DMS153 (cell line): ENCODE results near the gene MBOAT1.

Experiments
- DNase-seq: peaks from one replicate; lab custom pipeline; 2025; lab: John Stamatoyannopoulos, UW

The MBOAT1 gene

GRCh38 chr6:20099156-20099555 lies 113.1 kb downstream of the MBOAT1 start:
- DNase-seq = no peak

DNA sequence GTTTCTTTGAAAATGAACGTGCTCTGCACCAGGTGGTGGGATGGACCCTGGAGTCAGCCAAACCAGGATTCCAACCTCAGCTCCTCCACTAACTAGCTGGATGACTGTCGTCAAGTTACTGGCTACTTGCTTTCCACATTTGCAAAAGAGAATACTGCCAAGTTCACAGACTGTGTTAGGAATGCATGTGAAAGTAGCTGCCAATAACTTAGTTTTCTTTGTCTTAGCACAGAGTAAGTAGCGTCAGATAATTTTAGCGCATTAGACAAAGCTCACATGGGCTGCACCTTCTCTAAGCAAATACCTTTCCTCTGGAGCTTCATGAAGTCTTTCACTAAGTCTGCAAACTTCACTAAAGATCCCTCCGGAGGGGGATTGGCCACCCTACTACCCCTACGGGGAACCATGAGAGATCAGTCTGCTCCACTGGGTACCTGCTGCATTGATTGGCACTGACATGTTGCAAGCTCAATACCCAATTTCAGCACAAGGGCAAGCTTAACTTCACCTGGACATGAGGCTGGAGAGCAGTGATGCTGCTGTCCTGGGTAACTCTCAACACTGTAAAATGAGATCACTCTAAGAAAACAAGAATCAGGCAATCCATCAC lies 113.9 kb downstream of the MBOAT1 start:
- DNase-seq = no peak

DNA sequence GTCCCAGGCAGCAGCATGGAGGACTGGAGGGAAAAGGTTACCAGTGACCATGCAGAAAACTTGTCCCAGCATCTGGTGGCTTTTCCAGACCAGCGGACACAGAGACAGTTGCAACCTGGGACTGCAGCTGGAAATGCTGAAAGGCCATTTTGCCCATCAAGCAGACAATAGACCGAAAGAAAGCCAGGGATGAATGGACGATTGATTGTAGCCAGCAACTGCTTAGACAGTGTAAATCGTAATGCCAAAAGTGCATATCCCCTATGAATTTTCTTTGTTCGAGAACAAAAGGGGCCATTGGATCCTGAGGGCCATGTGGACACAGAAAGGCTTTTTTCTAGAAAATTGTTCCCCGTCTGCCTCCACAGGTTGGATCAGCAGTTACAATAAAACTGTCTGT lies 115.7 kb downstream of the MBOAT1 start:
- DNase-seq = no peak

- no peak for DNase-seq
Observed at GRCh38 chr6:20095436-20095835, 116.8 kb downstream of the MBOAT1 start.

DNA sequence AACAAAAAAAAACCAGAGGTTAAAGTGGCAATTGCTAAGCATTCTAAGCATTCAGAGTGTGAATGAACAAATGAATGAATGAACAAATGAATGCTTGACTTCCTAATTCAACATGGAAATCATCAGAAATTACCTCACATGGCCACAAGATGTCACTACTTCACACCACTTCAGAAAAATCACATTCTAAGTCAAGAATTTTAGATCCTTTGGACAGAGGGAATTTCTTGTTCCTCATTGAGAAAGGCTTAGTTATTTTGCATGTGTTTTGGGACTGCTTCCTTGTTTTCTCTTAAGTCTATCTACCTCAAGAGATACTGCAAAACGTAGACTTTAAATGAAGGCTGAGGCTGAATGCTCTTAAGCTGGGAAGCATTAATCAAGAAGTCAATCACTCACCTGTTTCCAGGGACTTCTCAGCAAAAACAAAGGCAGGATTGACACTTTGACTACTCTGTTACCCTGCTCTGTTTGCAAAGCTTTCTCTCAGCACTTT lies 120.2 kb downstream of the MBOAT1 start:
- peak; percentile 16 for DNase-seq

GRCh38 chr6:20086992-20087391 lies 125.3 kb downstream of the MBOAT1 start:
- DNase-seq = no peak

GRCh38 chr6:20085817-20086216 lies 126.5 kb downstream of the MBOAT1 start:
- DNase-seq = no peak

DNA sequence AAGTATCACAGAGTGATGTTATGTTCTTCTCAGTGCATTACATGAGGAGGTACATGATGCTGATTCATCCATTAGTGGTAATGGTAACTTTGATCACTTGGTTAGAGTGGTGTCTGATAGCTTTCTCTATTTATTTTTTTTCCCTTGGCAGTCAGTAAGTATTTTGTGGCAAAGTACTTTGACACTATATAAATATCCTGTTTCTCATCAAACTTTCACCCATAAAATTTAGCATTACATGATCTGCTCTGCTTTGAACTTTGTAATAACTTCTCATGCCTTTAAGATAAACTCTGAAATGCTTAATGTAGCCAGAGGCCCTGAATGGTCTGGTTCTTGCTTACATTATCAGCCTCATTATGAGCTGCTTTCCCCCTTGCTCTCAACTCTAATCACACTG lies 127.9 kb downstream of the MBOAT1 start:
- DNase-seq = no peak

DNA sequence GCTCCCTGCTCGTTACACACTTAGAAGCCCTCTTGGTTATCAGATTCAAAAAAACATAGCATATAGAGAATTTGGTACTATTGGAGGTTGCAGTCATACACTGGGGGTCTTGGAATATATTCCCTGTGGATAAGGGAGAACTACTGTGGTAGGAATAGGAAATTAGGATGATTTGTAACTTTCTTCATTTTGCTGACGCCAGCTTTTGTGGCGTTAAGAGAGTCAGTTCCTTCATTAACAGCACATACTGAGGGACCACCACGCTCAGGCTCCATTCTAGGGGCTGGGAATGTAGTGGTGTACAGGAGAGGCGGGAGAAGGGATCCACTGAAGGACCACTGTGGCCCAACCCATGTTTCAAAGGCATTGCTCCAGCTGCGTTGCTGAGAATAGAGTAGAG lies 140.3 kb downstream of the MBOAT1 start:
- no peak for DNase-seq

- no peak for DNase-seq
Observed at GRCh38 chr6:20070047-20070446, 142.2 kb downstream of the MBOAT1 start.

GRCh38 chr6:20069021-20069522 lies 143.2 kb downstream of the MBOAT1 start:
- peak; percentile 86 for DNase-seq

DNA sequence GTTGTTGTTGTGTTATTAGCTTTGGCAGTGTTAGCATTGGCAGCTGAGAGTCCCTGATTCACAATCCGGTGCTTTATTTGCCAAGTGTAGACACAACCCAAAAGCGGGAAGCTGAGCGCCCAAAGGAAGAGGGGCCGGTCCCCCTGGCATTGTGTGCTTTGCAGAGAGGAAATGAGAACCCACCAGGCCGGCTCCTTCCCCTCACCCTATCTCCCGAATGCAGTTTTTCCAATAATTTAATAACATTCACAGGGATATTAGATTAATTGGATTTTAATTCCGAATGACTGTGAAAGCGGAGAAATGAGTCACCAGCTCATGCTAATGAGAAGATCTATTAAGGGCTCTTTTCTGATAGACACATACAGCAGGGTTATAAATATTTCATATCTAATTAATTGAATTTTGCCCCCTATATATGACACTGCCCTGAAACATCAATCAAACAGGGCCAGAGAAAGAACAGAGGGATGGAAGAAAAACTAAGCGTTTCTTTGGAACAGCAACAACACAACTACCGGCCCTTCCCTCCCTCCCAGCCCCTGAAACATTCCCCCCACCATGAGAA lies 143.8 kb downstream of the MBOAT1 start:
- no peak for DNase-seq

- DNase-seq = no peak
Observed at GRCh38 chr6:20061952-20062351, 150.3 kb downstream of the MBOAT1 start.

GRCh38 chr6:20060252-20060651 lies 152.0 kb downstream of the MBOAT1 start:
- DNase-seq = no peak

DNA sequence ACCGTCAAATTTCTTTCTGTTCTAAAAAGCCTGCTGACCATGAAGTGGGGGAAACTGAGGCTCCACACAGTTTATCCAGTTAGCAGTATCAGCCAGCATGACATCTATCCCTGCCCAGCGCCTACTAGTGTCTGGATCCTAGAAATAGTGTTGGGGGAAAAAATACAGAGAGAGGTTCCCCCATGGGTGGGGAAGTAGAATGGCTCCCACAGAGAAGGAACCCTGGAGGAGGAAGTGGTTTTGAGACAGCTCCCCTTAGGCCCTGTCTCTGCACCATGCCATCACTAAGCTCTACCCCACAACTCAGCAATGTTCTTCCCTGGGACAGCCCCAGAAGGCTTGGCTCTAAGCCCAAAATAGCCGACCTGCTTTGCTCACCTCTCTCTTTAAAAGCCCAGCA lies 153.4 kb downstream of the MBOAT1 start:
- DNase-seq = no peak

DNA sequence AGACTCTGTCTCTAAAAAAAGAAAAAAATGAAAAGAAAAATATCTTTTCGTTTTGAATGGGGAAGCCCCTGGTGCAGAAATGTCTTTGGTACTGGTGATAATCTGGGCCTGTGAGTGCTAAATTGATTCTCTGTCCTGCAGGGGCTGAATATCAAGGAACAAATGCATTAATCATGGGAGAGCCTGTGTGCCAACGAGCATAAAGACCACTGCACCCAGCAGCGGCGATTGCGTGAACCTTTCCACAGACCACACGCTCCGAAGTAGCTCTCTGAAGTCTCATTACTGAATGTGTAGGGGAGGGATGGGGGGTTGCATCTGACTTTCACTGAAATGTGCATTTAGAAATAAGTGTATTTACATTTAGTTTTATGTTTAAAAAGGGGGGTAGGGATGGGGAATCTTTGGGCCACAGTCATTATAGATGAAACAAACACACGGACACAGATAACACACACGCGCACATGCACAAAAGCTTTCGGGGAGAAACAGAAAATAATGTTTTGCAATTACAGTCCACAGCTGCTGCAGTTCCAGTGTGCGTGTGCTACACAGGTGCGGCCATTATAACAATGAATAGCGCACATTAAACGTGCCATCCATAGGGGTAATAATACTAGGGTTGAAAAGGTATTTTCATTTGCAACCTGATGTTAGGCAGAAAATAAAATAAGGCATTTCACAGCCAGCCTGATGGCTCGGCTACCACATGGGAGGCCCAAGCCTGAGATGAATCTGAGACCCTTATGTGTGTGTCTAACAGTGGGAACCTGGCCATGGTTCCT lies 154.0 kb downstream of the MBOAT1 start:
- peak; percentile 58 for DNase-seq

DNA sequence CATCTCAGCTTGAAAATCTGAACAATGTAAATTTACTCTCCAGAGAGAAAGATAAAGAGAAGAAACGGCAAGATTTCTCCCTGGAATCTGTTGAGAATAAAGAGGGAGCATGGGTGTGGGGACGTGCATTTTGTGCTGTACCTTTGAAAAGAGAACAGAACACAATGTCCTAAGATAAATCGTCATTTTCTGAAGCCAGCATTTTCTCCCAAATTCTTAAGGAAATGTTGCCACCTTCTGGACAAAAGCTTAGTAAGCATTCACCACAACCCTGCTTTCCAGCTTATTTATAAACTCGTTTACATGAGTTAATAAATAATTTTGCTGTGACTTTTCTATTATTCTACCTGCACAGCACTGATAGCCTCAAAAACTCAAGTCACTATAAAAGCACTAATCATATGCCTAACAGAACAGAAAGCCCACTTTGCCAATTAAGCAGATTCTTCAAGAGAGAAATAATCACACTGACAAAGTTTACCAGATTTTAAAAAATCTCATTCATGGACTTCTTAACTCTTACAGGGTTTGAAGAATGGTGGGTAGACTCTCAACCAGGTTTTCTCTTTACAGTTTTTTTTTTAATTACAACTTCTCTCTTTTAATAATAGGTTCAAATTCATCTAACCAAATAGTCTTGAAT lies 155.8 kb downstream of the MBOAT1 start:
- DNase-seq = peak; percentile 26

DNA sequence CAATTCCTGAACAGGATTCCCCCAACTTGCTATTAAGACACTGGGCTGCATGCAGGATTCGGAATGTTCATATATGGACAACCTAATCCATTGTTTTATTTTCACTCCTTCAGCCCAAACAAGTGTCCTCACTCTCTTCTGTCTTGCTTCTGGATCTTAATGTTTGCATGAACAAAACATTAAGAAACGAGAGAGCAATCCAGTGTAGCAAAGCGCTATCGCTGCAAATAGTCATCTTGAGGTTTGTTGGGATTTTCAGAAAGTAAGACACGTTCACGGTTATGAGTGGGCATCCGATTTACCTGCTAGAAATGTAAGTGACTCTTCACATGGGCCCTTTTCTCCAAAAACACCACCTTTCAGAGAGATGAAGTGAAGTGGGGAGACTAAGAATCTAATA lies 156.4 kb downstream of the MBOAT1 start:
- DNase-seq = no peak
